H9 (cell line): ENCODE data around the gene SUMF1. TPM values are rescaled to one million over a fixed set of nuclear protein-coding genes. Genes with fewer than 3 reads are reported as not detected.

ENCODE experiments used
- DNase-seq: peaks from one replicate; pipeline ENCODE4 v3.0.0-alpha.2; 2017
- H2AFZ ChIP-seq: one replicate; pipeline ENCODE4 v1.6.1; 2013; ENCODE audit warnings: mild to moderate bottlenecking, low read length, control low read depth, moderate library complexity
- H2AK5ac ChIP-seq: 2 replicates; pipeline ENCODE4 v1.6.1; 2013; ENCODE audit warnings: low read length, control low read depth, mixed read lengths; ENCODE audit not compliant: insufficient read length
- H2BK120ac ChIP-seq: one replicate; pipeline ENCODE4 v1.6.1; 2013; ENCODE audit warnings: low read depth, mild to moderate bottlenecking, low read length, control low read depth, inconsistent platforms; ENCODE audit not compliant: poor library complexity, severe bottlenecking
- H2BK12ac ChIP-seq: 2 replicates; pipeline ENCODE4 v1.6.1; 2013; ENCODE audit warnings: low read length, control low read depth, mixed read lengths, low read depth; ENCODE audit not compliant: insufficient read length
- H2BK15ac ChIP-seq: 2 replicates; pipeline ENCODE4 v1.6.1; 2013; ENCODE audit warnings: low read depth, low read length, control low read depth
- H2BK20ac ChIP-seq: one replicate; pipeline ENCODE4 v1.6.1; 2013; ENCODE audit warnings: low read depth, mild to moderate bottlenecking, low read length, control low read depth, inconsistent platforms; ENCODE audit not compliant: poor library complexity, severe bottlenecking
- H2BK5ac ChIP-seq: 2 replicates; pipeline ENCODE4 v1.6.1; 2013; ENCODE audit warnings: low read length, control low read depth, mixed read lengths; ENCODE audit not compliant: insufficient read length
- H3K14ac ChIP-seq: 2 replicates; pipeline ENCODE4 v1.6.1; 2013; ENCODE audit warnings: low read length, control low read depth; ENCODE audit not compliant: insufficient read depth
- H3K18ac ChIP-seq: 2 replicates; pipeline ENCODE4 v1.6.1; 2013; ENCODE audit warnings: low read depth, mild to moderate bottlenecking, mixed read lengths, low read length, control low read depth; ENCODE audit not compliant: insufficient read length
- H3K23ac ChIP-seq: 2 replicates; pipeline ENCODE4 v1.6.1; 2013; ENCODE audit warnings: low read length, control low read depth, mixed read lengths, low read depth; ENCODE audit not compliant: insufficient read length
- H3K23me2 ChIP-seq: 2 replicates; pipeline ENCODE4 v1.6.1; 2013; ENCODE audit warnings: low read depth, mild to moderate bottlenecking, mixed read lengths, low read length, control low read depth; ENCODE audit not compliant: insufficient read length, poor library complexity, severe bottlenecking
- H3K27ac ChIP-seq: 2 replicates; pipeline ENCODE4 v1.5.1; 2013; ENCODE audit warnings: low read length, control low read depth, mixed read lengths, low read depth; ENCODE audit not compliant: insufficient read length
- H3K27me3 ChIP-seq: 2 replicates; pipeline ENCODE4 v1.6.1; 2013; ENCODE audit warnings: low read length, control low read depth, inconsistent platforms; ENCODE audit not compliant: insufficient read depth
- H3K4ac ChIP-seq: 2 replicates; pipeline ENCODE4 v1.6.1; 2013; ENCODE audit warnings: low read depth, mild to moderate bottlenecking, control low read depth, inconsistent platforms, low read length, moderate library complexity
- H3K4me1 ChIP-seq: 2 replicates; pipeline ENCODE4 v1.6.1; 2013; ENCODE audit warnings: low read length, control low read depth, inconsistent platforms; ENCODE audit not compliant: insufficient read depth
- H3K4me2 ChIP-seq: 2 replicates; pipeline ENCODE4 v1.6.1; 2013; ENCODE audit warnings: low read length, control low read depth, mixed read lengths; ENCODE audit not compliant: insufficient read length, insufficient read depth
- H3K56ac ChIP-seq: 2 replicates; pipeline ENCODE4 v1.6.1; 2013; ENCODE audit warnings: low read depth, mild to moderate bottlenecking, mixed read lengths, low read length, control low read depth; ENCODE audit not compliant: insufficient read length
- H3K79me1 ChIP-seq: 2 replicates; pipeline ENCODE4 v1.6.1; 2013; ENCODE audit warnings: low read depth, mild to moderate bottlenecking, moderate library complexity, low read length, control low read depth, inconsistent platforms; ENCODE audit not compliant: insufficient read depth, poor library complexity, severe bottlenecking
- H3K79me2 ChIP-seq: 2 replicates; pipeline ENCODE4 v1.6.1; 2013; ENCODE audit warnings: low read length, control low read depth, inconsistent platforms; ENCODE audit not compliant: insufficient read depth
- H3K9ac ChIP-seq: 2 replicates; pipeline ENCODE4 v1.6.1; 2013; ENCODE audit warnings: low read length, control low read depth, mixed read lengths; ENCODE audit not compliant: insufficient read length; ENCODE audit errors: extremely low read depth
- H3K9me3 ChIP-seq: one replicate; pipeline ENCODE4 v1.6.1; 2013; ENCODE audit warnings: low read depth, low read length, inconsistent platforms; ENCODE audit not compliant: control insufficient read depth
- H3T11ph ChIP-seq: one replicate; pipeline ENCODE4 v1.6.1; 2013; ENCODE audit warnings: mild to moderate bottlenecking, low read length, control low read depth, inconsistent platforms
- H4K20me1 ChIP-seq: one replicate; pipeline ENCODE4 v1.6.1; 2013; ENCODE audit not compliant: control insufficient read depth, insufficient read length, insufficient read depth
- H4K5ac ChIP-seq: 2 replicates; pipeline ENCODE4 v1.6.1; 2013; ENCODE audit warnings: low read depth, mild to moderate bottlenecking, mixed read lengths, low read length, control low read depth; ENCODE audit not compliant: insufficient read length
- H4K8ac ChIP-seq: replicated peaks from 2 replicates; pipeline ENCODE4 v1.6.1; 2013; ENCODE audit warnings: low read length, control low read depth, mixed read lengths, low read depth; ENCODE audit not compliant: insufficient read length
- H4K91ac ChIP-seq: 2 replicates; pipeline ENCODE4 v1.6.1; 2013; ENCODE audit warnings: low read depth, mild to moderate bottlenecking, moderate library complexity, mixed read lengths, low read length, control low read depth; ENCODE audit not compliant: insufficient read length
- H3K27ac Mint-ChIP-seq, 3 experiments: 2 replicates in 2 of 3; 3 replicates in 1 of 3; pipeline ENCODE4 v1.8.0; 2020 to 2021; ENCODE audit warnings: mixed read lengths in 3 of 3, mild to moderate bottlenecking in 1 of 3, moderate library complexity in 1 of 3
- H3K27me3 Mint-ChIP-seq: 2 replicates; pipeline ENCODE4 v1.8.0; 2021; ENCODE audit warnings: low read depth, mild to moderate bottlenecking, moderate library complexity, mixed read lengths
- H3K36me3 Mint-ChIP-seq, 3 experiments: 2 replicates in 2 of 3; 3 replicates in 1 of 3; pipeline ENCODE4 v1.8.0; 2020 to 2021; ENCODE audit warnings: low read depth in 3 of 3, mixed read lengths in 3 of 3; ENCODE audit not compliant: insufficient read depth in 1 of 3
- H3K4me1 Mint-ChIP-seq, 2 experiments: 2 replicates each; pipeline ENCODE4 v1.8.0; 2020; ENCODE audit warnings: mixed read lengths in 2 of 2
- H3K4me3 Mint-ChIP-seq, 2 experiments: 2 replicates in 1 of 2; 3 replicates in 1 of 2; pipeline ENCODE4 v1.8.0; 2020 to 2021; ENCODE audit warnings: mild to moderate bottlenecking in 2 of 2, mixed read lengths in 2 of 2, moderate library complexity in 1 of 2
- H3K9me3 Mint-ChIP-seq, 2 experiments: 2 replicates in 1 of 2; 3 replicates in 1 of 2; pipeline ENCODE4 v1.8.0; 2020; ENCODE audit warnings: mild to moderate bottlenecking in 2 of 2, mixed read lengths in 2 of 2, moderate library complexity in 1 of 2
- WGBS: extraction: QIAGEN DNeasy Blood & Tissue Kit; methylation state at CpG from one replicate; pipeline ENCODE4 v1.1.7; 2013; ENCODE audit warnings: missing lambda C conversion rate, low lambda C conversion rate, mixed read lengths; ENCODE audit not compliant: insufficient read length; ENCODE audit errors: extremely low coverage; 5-methylcytosine and 5-hydroxymethylcytosine counted together
- total RNA-seq: library from RNA; stranded (reverse); gene quantifications from 2 replicates; pipeline ENCODE4 v1.2.1, GENCODE V29; 2021
- TF ChIP-seq, protein P1 (sequence below): fragments of 200-600 bp; sonication (generic); conservative IDR thresholded peaks from 3 replicates; pipeline ENCODE4 v1.8.0; 2021; ENCODE audit warnings: antibody characterized with exemption, mild to moderate bottlenecking

Gene SUMF1
- total RNA-seq, 1 experiment from 2014 or later: 9.5 TPM

DNA sequence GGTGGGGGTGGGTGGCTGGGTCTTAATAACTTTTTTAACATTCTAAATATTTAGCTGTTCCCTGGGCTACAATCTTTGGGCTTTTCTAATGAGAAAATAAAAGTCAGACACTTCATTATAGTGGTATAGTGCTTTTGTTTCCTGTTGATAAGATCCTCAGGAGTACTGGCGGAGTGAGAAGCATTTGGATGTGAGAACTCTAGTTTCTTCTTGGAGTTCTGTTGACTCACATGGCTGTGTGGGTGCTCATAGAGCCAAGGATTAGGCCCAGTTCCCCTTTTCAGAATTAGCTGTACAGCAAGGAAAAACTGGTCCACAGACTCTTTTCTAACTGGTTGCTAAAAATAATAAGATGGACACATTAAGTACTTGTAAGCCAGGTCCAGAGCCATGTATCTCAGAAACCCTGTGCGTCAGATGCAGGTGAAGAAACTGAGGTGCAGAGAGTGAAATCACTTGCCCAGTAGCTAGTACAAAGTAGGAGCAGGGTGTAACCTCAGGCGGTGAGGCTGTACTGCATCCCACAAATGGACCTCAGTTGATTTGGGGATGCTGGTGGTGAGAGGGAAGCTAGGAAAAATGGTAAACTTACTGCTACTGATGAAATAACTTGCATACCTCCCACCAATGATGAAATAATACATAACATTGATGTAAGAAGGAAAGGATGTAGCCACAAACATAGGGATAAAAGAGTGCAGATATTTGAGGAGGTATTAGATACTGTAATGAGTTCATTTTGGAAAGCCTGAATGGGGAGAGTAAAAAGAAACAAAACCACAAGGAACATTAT lies 28.4 kb upstream of the SUMF1 start:
- DNase-seq: no peak

More for the DNA sequence above, 28.4 kb upstream of the SUMF1 start:
- Histone ChIP-seq H2BK5ac (no peak overlapping the region), H2AFZ (no peak overlapping the region), H3K56ac (no peak overlapping the region), H3K79me1 (no peaks in the 10 kb centered on the region), H3K14ac (no peak overlapping the region), H3K9me3 (no peaks in the 10 kb centered on the region), H3K4me1 (0 out of 2 replicates have a peak, but pooled peaks cover 2% of the 10 kb centered on the region), H3K27ac (no peak overlapping the region), H3K23ac (no peak overlapping the region), H3K4me2 (no peak overlapping the region), H2AK5ac (no peak overlapping the region), H3T11ph (no peak overlapping the region), H3K18ac (no peak overlapping the region), H3K9ac (no peak overlapping the region), H3K4ac (no peak overlapping the region), H4K5ac (no peak overlapping the region), H3K23me2 (peaks cover 16% of the 10 kb centered on the region), H4K91ac (no peak overlapping the region), H4K20me1 (no peaks in the 10 kb centered on the region), H3K27me3 (no peaks in the 10 kb centered on the region), H2BK15ac (no peak overlapping the region), H3K79me2 (no peaks in the 10 kb centered on the region), H4K8ac (no peak overlapping the region), H2BK12ac (no peak overlapping the region), H2BK120ac (no peak overlapping the region), H2BK20ac (no peak overlapping the region)
- no peaks in the 10 kb centered on the region for H3K36me3 Mint-ChIP-seq
- H3K27ac Mint-ChIP-seq: no peak overlapping the region
- H3K4me1 Mint-ChIP-seq: peaks cover 13 to 16% of the 10 kb centered on the region in 2 experiments
- no CpG with 5 or more reads among the region's 3 CpGs for WGBS
- H3K4me3 Mint-ChIP-seq: no peak overlapping the region
- H3K27me3 Mint-ChIP-seq: peaks cover 41% of the 10 kb centered on the region
- TF ChIP-seq, protein P1, sequence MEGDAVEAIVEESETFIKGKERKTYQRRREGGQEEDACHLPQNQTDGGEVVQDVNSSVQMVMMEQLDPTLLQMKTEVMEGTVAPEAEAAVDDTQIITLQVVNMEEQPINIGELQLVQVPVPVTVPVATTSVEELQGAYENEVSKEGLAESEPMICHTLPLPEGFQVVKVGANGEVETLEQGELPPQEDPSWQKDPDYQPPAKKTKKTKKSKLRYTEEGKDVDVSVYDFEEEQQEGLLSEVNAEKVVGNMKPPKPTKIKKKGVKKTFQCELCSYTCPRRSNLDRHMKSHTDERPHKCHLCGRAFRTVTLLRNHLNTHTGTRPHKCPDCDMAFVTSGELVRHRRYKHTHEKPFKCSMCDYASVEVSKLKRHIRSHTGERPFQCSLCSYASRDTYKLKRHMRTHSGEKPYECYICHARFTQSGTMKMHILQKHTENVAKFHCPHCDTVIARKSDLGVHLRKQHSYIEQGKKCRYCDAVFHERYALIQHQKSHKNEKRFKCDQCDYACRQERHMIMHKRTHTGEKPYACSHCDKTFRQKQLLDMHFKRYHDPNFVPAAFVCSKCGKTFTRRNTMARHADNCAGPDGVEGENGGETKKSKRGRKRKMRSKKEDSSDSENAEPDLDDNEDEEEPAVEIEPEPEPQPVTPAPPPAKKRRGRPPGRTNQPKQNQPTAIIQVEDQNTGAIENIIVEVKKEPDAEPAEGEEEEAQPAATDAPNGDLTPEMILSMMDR: no peak
- H3K9me3 Mint-ChIP-seq: no peaks in the 10 kb centered on the region
